ENCODE data around the gene ACOT13.
A peak's percentile ranks its signal among the peaks of the same experiment; 100 is the strongest.
"Not testable (repeated sequence)": the region's sequence is repeated elsewhere in the genome, so short reads cannot be mapped to it uniquely, and the experiment has no call there.

The ACOT13 gene

DNA sequence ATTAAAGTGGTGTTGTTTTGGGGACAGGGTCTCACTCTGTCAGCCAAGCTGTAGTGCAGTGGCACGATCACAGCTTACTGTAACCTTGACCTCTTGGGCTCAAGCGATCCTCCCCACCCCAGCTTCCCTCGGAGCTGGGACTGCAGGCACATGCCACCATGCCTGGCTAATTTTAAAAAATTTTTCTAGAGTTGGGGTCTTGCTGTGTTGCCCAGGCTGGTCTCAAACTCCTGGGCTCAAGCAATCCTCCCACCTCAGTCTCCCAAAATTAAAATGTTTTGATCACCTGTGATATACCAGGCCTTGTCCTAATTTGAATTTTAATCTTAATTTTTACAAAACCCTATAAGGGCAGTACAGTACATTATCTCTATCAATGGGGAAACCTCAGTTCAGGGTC, 25.5 kb downstream of the ACOT13 start:
- DNase-seq (ENCODE audit: low read depth, low spot score) = no peak

DNA sequence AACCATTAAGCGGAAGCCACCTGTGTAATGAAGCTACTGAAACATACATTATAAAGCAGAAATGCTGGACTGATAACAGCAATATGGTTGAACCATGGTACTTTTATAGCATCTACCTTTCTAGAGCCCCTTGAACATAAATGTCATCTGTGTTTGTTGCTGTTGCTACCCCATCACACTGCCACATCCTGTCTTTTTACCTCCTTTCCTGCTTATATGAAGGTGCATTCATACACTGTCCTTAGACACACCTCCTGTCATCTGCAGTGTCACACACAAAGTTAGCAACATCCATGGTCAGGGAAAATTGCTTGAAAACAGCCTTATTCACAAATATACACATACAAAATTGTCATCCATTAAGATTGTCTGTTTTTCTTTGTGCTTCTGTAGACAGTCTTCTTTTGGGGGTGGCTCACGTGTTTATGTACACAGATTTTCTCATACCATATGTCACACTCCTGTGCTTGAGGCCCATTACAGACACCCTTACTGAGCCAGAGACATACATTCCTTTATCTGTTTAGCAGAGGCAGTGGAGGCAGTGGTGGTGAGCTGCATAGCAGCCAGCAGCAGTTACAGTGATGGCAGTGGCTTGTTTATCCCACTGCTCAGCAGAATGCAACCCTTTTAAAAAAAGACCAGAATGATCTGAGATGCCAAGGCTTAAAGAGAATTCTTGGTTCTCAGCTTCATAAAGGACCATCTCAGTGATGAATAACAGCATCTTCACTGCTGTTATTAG, 26.1 kb downstream of the ACOT13 start:
- no peak for DNase-seq (ENCODE audit: low read depth, low spot score)

DNA sequence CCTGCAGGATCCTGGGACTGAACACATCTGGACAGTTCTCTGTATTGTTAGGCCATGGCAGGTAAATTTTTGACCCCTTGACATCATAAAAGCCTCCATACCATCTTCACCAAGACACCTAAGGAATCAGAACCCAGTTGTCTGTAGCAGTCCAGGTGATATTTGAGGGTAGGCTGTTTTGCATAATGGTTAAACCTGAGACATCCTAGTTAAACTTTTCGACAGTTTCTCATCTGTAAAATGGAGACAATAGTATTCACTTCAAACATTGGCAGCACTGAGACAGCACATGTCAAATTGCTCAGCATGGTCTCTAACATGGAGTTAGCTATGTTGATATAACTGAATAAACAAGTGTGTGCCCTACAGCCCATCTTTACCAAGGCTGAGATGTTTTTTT, 27.3 kb downstream of the ACOT13 start:
- DNase-seq (ENCODE audit: low read depth, low spot score) = no peak

DNA sequence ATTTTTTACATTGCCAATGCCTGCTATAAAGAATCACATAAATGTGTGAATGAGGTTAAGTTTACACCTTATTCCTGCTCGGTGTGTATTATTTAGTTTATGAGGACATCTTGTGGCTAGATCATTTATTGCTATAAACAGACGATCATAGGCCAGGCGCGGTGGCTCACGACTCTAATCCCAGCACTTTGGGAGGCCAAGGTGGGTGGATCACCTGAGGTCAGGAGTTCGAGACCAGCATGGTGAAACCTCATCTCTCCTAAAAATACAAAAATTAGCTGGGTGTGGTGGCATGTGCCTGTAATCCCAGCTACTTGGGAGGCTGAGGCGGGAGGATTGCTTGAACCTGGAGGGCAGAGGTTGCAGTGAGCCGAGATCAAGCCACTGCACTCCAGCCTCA, 28.8 kb downstream of the ACOT13 start:
- not testable (repeated sequence) for DNase-seq (ENCODE audit: low read depth, low spot score)

DNA sequence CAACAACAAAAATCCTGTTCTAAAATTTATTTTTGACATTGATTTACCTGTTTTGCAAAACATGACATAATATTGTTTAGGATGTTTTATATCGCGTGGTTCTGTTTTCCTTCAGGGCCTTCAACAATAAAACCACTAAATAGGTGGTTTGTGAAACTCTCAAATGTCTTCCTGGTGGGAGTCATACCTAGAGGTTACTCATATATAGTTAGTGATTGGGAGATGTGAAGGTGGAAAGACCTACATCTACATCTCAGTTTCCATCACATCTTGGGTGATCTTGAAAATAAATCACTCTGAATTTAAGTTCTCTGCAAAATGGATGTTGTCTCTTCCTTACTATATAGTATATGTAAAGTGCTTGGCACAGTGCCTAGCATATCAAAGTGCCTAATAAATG, 29.2 kb downstream of the ACOT13 start:
- DNase-seq (ENCODE audit: low read depth, low spot score) = no peak

DNA sequence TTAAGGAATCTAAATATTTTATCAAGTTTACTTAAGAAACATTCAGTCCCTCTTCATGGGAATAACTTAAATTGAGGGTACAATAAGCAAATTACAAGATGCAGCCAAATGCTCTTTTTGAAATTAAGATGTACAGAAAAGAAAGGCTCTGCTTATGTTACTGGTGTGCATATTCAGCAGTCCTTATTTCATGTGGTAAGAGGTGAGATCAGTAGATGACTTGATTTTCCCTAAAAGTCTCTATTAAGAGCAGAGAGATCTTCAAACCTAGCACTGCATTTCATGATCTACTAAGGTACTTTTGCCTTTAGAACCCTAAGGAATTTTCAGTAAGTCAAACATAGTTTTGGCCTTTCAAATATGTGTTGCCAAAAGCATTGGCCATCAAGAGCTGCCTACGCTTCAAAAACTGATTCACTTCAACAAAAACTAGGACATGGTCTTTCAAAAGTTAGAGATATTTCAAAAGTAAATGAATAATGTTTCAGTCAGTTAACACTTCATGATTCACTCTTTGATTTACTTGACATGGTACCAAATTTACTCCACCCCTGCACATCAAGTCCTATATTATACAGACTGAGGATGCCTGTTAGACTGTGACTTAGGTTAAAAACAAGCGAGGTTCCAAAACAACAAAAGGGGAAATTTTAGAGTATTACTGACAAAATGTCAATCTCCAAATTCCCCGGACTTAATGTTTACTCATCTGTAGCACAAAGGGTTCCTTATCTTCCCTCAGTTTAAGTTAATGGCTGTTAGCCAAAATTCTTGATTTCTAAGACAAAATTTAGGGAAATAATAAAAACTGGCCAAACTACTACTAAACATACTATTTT, 32.9 kb downstream of the ACOT13 start:
- no peak for DNase-seq (ENCODE audit: low read depth, low spot score)

DNA sequence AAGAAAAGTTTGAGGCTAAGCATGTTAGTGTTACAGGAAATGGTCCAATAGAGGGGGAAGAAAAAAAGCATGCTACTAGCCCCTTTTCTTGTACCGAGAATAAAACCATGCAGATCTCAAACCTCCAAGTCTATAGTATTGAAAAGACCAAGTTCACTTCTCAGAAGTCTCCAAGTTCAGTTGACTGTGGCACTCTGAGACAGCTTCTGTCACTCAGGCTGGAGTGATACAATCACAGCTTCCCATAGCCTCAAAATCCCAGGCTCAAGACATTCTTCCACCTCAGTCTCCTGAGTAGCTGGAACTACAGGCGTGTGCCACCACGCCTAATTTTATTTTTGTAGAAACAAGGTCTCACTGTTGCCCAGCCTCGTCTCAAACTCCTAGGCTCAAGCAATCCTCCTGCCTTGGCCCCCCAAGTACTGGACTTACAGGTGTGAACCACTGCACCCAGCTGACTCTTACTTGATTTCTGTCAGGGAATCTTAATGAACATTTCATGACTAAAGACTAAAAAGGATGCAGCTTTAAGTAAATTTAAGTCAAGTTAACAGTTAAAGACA, 35.9 kb downstream of the ACOT13 start:
- DNase-seq (ENCODE audit: low read depth, low spot score) = no peak

DNA sequence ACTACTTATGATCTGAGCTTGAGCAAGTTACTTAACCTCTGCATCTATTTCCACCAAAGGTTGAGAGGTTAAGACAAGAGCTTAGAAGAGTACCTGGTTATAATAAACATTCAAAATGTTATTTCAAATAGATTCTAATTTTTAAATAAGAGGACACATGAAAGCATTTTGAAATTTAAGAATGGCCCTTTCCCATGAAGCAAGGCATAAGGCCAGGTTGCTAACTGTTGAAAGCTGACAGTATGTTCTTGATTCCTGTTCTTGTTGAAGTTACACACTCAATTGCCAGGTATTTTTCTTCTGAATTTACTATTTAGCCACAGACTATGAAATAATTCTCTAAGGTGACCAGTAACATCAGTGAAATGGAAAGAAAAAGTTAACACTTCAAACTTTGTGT, 37.6 kb downstream of the ACOT13 start:
- DNase-seq (ENCODE audit: low read depth, low spot score) = no peak

DNA sequence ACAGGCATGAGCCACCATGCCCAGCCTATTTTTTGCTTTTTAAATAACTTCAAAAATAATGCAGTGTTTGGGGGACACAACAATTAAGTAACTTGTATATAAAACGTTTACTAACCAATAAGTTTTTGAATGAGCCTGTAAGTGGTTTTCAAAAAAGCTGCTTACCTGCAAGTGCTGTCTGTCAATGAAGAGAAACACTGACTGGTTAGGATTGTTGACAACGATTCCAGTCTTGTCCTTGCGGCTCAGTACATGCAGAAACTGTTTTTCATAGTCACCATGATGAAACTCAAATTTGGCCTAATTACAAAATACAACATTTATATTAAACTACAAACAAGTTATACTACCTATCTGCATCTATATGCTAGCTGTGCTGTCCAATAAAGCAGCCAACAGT, 41.7 kb downstream of the ACOT13 start:
- DNase-seq (ENCODE audit: low read depth, low spot score) = no peak

DNA sequence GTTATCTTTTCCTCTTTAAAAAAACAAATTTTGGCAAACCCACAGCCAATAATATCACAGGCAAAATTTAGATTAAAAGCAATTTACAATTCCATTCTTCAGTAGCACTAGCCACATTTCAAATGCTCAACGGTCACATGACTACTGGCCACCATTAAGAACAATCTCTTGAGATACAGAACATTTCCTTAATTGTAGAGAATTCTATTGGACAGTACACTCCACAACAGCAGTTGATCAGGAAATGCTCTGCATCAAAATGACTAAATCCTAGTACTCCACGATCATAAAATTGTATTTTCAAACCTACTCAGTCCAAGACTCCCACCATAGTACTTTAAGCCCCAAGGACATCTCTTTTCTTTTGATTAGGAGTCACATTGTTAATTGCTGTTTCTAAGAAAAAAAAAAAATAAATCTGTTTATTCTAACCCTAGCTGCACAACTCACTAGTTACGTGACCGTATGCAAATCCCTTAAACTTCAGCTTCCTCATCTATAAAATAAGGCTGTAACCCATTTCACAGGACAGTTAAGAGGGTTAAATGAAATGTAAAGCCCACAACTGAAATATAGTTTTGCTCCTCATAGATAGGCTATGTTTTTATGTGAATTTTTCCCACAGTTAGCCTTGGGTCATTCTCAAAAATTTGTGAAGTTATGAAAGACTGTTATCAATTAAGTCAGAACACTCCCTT, 42.3 kb downstream of the ACOT13 start:
- DNase-seq (ENCODE audit: low read depth, low spot score) = no peak

DNA sequence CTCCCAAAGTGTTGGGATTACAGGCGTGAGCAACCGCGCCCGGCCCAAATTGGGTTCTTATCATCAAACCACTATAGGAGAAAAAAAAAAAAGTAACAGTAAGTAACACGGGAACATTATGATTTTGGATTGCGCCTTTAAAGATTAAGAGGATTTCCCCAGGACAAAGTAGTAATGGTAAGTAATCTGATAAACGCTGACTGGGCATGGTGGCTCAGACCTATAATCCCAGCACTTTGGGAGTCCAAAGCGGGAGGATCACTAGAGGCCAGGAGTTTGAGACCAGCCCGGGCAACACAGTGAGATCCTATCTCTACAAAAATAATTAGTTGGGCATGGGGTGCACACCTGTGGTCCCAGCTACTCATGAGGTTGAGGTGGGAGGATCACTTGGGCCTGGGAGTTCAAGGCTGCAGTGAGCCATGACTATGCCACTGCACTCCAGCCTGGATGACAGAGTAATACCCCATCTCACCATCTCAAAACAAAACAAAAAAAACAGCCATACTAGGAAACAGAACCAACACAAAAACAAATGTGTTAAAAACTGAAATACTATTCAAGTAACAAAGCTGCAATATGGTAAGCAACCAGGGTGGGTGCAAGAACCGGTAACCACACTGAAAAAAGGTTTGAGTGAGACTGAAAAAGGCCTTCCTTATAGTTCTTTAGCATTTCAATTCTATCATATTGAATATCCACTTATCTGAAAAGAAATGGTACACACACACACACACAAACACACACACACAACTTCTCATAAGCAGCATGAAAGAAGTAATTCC, 43.8 kb downstream of the ACOT13 start:
- DNase-seq (ENCODE audit: low read depth, low spot score) = no peak

DNA sequence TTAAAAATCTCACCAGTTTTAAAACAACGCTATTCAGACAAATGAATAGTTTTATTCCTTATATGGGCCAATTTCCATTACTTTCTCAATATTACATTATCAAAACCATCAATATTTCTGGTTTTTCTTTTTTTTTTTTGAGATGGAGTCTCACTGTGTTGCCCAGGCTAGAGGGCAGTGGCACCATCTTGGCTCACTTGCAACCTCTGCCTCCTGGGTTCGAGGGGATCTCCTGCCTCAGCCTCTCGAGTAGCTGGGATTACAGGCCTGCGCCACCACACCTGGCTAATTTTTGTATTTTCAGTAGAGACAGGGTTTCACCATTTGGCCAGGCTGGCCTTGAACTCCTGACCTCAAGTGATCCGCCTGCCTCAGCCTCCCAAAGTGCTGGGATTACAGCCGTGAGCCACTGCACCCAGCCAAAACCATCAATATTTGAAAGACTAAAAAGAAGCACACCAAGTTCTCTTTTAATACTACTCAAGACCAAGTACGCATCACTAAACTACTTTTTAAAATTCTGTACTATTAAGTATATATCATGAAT, 49.8 kb downstream of the ACOT13 start:
- not testable (repeated sequence) for DNase-seq (ENCODE audit: low read depth, low spot score)

DNA sequence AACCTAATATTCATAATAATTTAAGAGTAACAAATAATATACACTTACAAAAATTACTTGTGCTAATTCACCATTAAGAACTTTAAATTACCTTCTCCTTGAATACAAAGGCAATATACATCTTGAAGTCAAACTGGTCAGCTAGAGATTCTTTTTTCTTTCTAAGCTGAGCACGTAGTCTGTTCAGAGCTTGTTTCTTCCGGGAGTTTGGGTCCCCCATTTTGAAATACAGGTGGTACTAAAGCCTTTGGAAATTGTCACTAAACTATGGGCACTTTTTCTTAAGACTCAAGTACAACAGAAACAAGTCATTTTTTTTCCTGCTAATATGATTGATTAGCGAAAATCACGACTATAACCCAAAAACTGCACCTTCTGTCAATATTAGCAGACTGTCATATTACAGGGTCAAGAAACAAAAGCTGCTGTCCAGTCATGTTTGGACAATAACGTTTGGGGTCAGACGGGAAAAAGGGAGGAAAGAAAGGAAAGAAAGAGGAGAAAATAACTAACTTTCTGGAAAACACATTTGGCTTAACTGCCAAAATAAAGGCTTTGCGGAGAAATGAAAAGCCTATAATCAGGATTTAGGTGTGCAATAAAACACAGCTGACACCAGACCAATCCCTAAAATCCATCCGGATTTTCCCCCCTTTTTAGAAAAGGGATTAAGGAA, 51.7 kb downstream of the ACOT13 start:
- DNase-seq (ENCODE audit: low read depth, low spot score) = no peak

DNA sequence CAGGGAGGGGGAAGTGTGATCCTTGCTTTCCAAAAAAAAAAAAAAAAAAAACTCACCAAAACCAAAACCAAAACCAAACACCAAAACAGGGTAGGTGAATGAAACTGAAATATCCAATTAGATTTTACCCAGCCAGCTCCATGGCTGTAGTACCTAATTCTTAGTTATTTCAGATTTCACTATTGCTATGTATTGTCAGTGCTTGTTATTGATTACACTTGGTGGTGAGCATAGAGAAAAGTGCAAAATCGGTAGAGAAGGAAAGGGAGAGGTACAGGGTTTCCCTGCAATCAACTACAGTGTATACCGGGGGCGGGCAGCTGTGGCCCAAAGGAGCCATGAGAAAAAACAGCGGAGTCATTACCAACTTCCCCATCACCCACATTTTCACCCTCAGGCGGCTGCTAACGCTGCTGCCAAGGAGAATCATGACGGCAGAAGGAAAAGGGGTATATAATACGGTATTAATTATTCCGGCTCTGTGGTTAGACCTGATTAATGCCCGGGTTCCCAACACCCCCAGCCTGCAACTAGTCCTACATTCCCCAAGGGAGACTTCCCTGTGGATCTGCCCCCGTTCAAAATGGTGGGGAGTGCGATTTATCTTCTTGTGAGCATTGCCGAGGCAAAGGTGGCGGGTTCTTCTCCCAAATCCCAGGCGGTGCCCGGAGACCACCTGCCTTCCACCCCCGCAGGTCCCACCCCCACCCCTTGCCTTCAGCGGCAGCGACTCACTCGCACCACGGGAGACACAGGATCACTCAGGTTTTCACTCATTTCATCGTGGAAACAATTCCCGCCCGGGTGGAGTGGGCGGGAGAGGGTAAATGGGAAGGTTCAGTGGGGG, 52.5 kb downstream of the ACOT13 start, which contains the start of gene C6orf62:
TSS of gene C6orf62 (minus strand) at position 30 of the 847 bp plus-strand sequence. CDS start 486 bp downstream, outside the sequence.
- DNase-seq (ENCODE audit: low read depth, low spot score) = peak; percentile 51

DNA sequence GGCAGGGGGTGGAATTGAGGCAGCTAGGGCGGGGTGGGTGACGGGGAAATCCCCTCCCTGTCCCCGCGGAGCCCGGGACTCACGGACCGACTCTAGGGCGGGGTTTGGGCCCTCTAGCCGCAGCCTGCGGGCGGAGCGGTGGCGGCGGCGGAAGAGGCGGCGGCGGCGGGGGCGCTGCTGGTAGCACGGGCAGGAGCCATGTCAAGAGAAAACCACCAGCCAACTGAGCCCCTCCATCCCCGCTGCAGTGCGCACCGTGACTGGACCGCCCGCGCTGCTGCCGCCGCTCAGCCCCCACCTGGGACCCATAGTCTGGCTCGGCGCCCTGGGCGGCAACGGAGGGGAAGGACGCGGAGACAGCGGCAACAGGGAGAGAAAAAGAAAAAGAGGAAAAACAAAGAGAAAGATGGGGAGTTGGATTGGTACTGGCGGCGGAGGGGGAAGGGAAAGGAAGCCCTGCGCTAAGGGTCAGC, 53.3 kb downstream of the ACOT13 start:
- DNase-seq (ENCODE audit: low read depth, low spot score) = peak; percentile 48

DNA sequence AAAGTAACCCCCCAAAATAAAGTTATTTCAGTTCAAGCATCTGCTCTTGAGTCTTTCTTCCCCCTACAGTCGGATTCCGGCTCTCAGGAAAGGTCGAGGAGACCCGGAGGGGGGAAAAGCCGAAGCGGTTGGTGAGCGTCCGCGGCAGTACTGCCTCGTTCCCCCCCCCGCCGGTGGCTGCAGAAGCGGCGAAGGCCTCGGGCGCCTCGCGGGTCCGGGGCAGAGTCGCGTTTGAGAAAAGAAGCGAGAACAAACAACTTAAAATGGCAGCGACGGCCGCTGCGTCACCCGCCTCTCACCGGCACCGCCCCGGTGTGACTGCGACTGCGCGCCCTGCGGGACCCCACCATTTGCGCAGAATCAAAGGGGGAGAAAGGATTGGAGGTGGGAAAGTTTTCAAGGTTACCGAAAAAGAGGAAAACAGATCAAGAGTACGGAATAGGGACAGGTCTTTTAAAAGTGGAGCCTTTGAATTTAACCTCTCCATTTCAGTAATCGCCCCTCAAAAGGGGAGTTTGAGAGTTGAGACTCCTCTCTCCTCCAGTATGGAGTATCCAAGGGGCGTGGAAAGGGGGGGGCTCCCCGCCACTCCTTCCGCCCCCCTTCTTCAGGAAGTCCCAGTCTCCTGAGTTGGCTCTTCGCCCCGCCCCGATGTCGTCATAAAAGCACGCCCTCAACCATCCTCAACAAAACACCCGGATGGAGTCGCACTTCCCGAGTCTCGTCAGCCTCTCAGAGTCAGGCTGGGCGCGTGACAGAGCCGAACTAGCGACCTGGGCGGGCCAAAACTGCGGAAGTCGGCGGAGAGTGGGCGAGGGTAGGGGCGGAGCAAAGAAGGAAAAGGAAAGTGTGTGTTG, 54.0 kb downstream of the ACOT13 start:
- DNase-seq (ENCODE audit: low read depth, low spot score) = peak; percentile 100

DNA sequence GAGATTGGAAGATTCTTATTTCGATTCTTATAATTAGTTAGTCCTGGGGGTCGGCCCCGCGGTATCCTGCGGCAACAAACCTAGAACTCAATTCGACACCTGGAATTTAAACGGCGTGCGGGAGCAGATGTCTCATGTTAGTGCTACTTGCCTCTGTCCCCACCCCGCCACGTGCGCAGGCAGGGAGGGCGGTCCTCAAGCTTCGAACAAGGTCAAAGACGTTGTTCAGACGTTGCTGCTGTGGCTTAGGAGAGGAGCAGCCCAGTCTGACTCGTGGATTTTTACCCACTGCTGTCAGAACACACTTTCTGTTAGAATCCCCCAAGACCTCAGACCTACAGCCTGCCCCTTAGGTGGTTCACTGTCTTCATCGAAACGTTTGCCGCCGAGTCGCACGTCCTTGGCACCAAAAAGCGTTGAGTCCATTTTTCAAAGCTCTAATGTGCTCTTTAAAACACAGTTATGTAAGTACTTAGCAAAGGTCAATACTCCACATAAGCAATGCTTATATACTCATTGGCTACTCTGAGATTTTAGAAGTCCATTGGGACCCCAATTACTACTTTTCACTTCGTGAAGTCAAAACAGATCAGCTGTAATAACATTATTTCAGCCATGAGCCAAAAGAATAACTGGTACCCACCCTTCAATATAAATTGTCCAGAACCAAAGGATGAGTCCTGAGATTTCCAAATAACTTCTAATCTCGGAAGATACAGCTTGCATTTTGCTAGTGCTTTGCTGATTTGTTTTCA, 54.8 kb downstream of the ACOT13 start:
- no peak for DNase-seq (ENCODE audit: low read depth, low spot score)

DNA sequence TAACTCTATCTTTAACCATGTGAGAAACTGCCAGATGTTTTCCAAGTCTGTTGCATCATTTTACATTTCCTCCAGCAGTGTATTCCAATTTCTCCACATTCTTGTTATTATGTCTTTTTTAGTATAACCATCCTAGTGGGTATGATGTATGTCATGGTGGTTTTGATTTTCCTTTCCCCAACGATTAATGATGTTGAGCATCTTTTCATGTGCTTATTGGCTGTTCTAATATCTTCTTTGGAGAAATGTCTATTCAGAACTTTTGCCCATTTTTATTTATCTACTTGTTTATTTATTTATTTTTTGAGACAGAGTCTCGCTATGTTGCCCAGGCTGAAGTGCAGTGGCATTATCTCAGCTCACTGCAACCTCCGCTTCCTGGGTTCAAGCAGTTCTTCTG, 56.4 kb downstream of the ACOT13 start:
- DNase-seq (ENCODE audit: low read depth, low spot score) = no peak

Measured in ELF-1 (cell line).